Measurements from ENCODE around the gene ACTL7A. TPM values are rescaled to one million over a fixed set of nuclear protein-coding genes. Genes with fewer than 3 reads are reported as not detected.

ACTL7A gene
- total RNA-seq, 4 donors from 2014 or later, result 0.67 TPM; not detected in 3

DNA sequence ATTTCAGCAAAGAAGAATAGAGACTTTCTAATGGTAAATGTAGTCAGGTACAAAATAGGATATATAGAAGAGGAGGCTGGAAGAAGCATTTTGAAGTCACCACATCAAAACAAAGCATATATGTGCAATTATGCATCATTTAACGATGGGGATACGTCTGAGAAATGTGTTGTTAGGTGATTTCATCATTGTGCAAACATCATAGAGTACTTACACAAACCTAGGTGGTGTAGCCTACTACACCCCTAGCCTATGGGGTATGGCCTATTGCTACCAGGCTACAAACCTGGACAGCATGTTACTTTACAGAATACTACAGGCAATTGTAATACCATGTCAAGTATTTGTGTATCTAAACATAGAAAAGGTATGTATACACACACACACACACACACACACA, 43.4 kb downstream of the ACTL7A start:
- no peak overlapping the region for H3K27ac ChIP-seq
- no peaks in the 10 kb centered on the region for H3K9me3 ChIP-seq
- peaks cover 40 to 48% of the 10 kb centered on the region in 2 donors for H3K36me3 ChIP-seq
- H3K4me3 ChIP-seq (replicated peaks in 1 of 3), result no peak overlapping the region
- DNase-seq, result no peak
- H3K27me3 ChIP-seq, result no peaks in the 10 kb centered on the region
- TF ChIP-seq, protein P1, sequence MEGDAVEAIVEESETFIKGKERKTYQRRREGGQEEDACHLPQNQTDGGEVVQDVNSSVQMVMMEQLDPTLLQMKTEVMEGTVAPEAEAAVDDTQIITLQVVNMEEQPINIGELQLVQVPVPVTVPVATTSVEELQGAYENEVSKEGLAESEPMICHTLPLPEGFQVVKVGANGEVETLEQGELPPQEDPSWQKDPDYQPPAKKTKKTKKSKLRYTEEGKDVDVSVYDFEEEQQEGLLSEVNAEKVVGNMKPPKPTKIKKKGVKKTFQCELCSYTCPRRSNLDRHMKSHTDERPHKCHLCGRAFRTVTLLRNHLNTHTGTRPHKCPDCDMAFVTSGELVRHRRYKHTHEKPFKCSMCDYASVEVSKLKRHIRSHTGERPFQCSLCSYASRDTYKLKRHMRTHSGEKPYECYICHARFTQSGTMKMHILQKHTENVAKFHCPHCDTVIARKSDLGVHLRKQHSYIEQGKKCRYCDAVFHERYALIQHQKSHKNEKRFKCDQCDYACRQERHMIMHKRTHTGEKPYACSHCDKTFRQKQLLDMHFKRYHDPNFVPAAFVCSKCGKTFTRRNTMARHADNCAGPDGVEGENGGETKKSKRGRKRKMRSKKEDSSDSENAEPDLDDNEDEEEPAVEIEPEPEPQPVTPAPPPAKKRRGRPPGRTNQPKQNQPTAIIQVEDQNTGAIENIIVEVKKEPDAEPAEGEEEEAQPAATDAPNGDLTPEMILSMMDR (IDR thresholded peaks at IDR 0.05), result no peak
- no peak for TF ChIP-seq POLR2A (IDR thresholded peaks at IDR 0.05)
- 94 to 95% methylated on average over 2 of the region's 2 CpGs for WGBS, 2 donors
- intact Hi-C loops (cut with DNase I), result no loop called here
- H3K4me1 ChIP-seq, result no peaks in the 10 kb centered on the region

DNA sequence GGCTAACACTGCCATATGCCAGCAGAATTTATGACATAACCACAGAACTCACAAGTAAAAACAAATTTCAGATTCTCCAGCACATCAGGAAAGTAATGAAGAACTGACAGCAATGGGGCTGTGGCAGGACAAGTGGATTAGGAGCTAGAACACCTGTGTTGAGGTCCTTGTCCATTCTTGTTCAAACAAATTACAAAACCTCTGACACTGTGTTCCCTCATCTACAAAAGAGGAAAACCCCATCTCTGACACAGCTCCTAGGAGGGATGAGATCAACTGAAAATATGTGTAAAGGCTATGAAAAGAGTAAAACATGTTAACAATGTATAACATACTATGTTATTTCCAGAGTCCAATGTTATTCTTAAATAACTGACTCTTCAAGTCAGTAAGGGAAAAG, 48.3 kb downstream of the ACTL7A start:
- DNase-seq, result no peak
- intact Hi-C loops (cut with DNase I), result no loop called here
- TF ChIP-seq POLR2A (IDR thresholded peaks at IDR 0.05), result no peak
- TF ChIP-seq, protein P1 (IDR thresholded peaks at IDR 0.05), result no peak

DNA sequence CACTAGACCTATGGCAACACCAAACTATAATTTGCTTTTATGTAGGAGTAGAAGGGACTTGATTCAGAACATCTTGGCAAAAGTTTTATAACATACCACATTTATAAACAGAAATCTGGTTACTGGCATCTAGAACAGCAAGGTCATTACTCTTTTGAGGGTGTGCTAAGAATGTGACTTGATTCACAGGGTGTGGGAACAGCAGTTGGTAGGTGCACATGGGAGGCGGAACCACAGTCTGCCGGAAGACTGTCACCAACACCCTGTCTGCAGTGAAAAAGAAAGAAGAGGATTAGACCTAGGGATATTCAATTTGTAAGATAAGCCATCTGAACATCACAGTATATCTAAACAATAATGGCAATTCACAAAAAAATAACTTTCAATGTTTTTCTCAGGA, 48.8 kb downstream of the ACTL7A start:
- no peak for DNase-seq
- 97 to 100% methylated on average over 2 of the region's 2 CpGs for WGBS, 2 donors
- Histone ChIP-seq H3K4me1 (no peaks in the 10 kb centered on the region), H3K4me3 (replicated peaks in 1 of 3) (no peak overlapping the region), H3K9me3 (no peaks in the 10 kb centered on the region), H3K36me3 (peaks cover 40 to 48% of the 10 kb centered on the region in 2 donors), H3K27ac (no peak overlapping the region), H3K27me3 (no peaks in the 10 kb centered on the region)
- intact Hi-C loops (cut with DNase I), result no loop called here
- TF ChIP-seq POLR2A (IDR thresholded peaks at IDR 0.05), result no peak
- TF ChIP-seq, protein P1 (IDR thresholded peaks at IDR 0.05), result no peak

More for the DNA sequence above, 48.3 kb downstream of the ACTL7A start:
- no peak overlapping the region for H3K27ac ChIP-seq
- no peak overlapping the region for H3K4me3 ChIP-seq (replicated peaks in 1 of 3)
- no peaks in the 10 kb centered on the region for H3K27me3 ChIP-seq
- no peaks in the 10 kb centered on the region for H3K9me3 ChIP-seq
- no peaks in the 10 kb centered on the region for H3K4me1 ChIP-seq
- peaks cover 36 to 48% of the 10 kb centered on the region in 2 donors for H3K36me3 ChIP-seq

DNA sequence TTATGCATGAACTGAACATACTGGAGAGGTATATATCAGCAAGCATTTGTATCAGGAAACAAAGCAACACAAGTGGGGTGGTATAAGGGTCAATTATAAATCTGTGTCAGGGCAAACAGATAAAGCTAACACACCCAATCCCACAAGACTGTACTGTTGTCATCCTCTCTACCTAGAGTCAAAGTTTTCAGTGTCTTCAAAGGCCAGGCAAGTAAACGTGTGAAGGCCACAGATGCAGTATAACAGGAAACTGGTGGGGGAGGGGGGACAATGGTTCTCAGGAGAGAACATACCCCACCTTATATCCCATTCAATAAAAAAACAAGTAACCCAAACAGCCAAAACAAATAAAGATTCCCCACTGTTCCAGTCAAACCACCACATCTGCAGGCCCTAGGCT, 49.8 kb downstream of the ACTL7A start:
- Histone ChIP-seq H3K9me3 (no peaks in the 10 kb centered on the region), H3K36me3 (peaks cover 42 to 44% of the 10 kb centered on the region in 2 donors), H3K4me3 (replicated peaks in 1 of 3) (no peak overlapping the region), H3K27ac (no peak overlapping the region), H3K27me3 (no peaks in the 10 kb centered on the region), H3K4me1 (no peaks in the 10 kb centered on the region)
- no peak for DNase-seq
- 58 to 82% methylated on average over 1 of the region's 1 CpG for WGBS, 2 donors
- TF ChIP-seq, protein P1 (IDR thresholded peaks at IDR 0.05), result no peak
- TF ChIP-seq POLR2A (IDR thresholded peaks at IDR 0.05), result no peak
- intact Hi-C loops (cut with DNase I), result no loop called here

Small RNA genes lying within 50 kb of the gene (small RNA-seq; reads per million reads assigned to genes)
- not detected for gene AL359692.1

Other genes with a start within 250 kb of the ACTL7A start
- gene ACTL7B, start 6.3 kb upstream of the ACTL7A start, total RNA-seq, result under 1 TPM in 2 of 4 donors, not detected in 2; 0.33 to 0.54 TPM
- gene ELP1, start 71.9 kb downstream of the ACTL7A start, total RNA-seq, result 10 to 100 TPM; 31.3 to 37.8 (median 34.4) TPM
- gene ABITRAM, start 72.1 kb downstream of the ACTL7A start, total RNA-seq, result 10 to 100 TPM; 18.5 to 42.9 (median 19.1) TPM
- 100 to 1,000 TPM; 106 to 231 (median 156) TPM for gene CTNNAL1, start 151.2 kb downstream of the ACTL7A start, total RNA-seq

All from thyroid gland (tissue), 4 donors.